Natural killer cell (primary cell): ENCODE measurements around the gene SERGEF. TPM values are rescaled to one million over a fixed set of nuclear protein-coding genes. Genes with fewer than 3 reads are reported as not detected.

Experiments used
- ATAC-seq, 3 donors: fragments of 150-1000 bp in 2 of 3; fragments of 200-7000 bp in 1 of 3; cut with Tn5 transposase; 1 replicate in 1 of 3; 2 replicates in 2 of 3; pipeline ENCODE4 v1.10.0; 2021; ENCODE audit warnings: mild to moderate bottlenecking in 2 of 3, moderate library complexity in 2 of 3
- DNase-seq, 2 donors: peaks; one replicate each; pipeline versions ENCODE4 v3.0.0 to v3.0.0-alpha.2; 2013 to 2021; ENCODE audit warnings: mixed read lengths in 1 of 2
- H3K27ac ChIP-seq: one replicate; pipeline ENCODE4 v1.5.1; 2013; ENCODE audit warnings: mild to moderate bottlenecking, low read length
- H3K27me3 ChIP-seq: one replicate; pipeline ENCODE4 v1.6.1; 2013; ENCODE audit warnings: low read length; ENCODE audit not compliant: control insufficient read depth, insufficient read depth
- H3K36me3 ChIP-seq: one replicate; pipeline ENCODE4 v1.6.1; 2013; ENCODE audit warnings: low read length; ENCODE audit not compliant: control insufficient read depth, insufficient read depth
- H3K4me1 ChIP-seq: one replicate; pipeline ENCODE4 v1.6.1; 2013; ENCODE audit warnings: low read length; ENCODE audit not compliant: control insufficient read depth, insufficient read depth
- H3K4me3 ChIP-seq: one replicate; pipeline ENCODE4 v1.5.1; 2013; ENCODE audit warnings: low read length
- H3K9me3 ChIP-seq: one replicate; pipeline ENCODE4 v1.6.1; 2013; ENCODE audit warnings: low read length; ENCODE audit not compliant: control insufficient read depth, insufficient read depth
- H3K27ac Mint-ChIP-seq, 2 donors: one replicate each; pipeline ENCODE4 v1.8.0; 2022; ENCODE audit warnings: mild to moderate bottlenecking in 2 of 2, mixed read lengths in 2 of 2, moderate library complexity in 1 of 2
- H3K27me3 Mint-ChIP-seq, 2 donors: one replicate each; pipeline ENCODE4 v1.8.0; 2022; ENCODE audit warnings: low read depth in 2 of 2, mixed read lengths in 2 of 2
- H3K36me3 Mint-ChIP-seq: one replicate; pipeline ENCODE4 v1.8.0; 2022; ENCODE audit warnings: mixed read lengths
- H3K4me1 Mint-ChIP-seq, 2 donors: one replicate each; pipeline ENCODE4 v1.8.0; 2022; ENCODE audit warnings: mixed read lengths in 2 of 2
- H3K4me3 Mint-ChIP-seq: one replicate; pipeline ENCODE4 v1.8.0; 2022; ENCODE audit warnings: mild to moderate bottlenecking, moderate library complexity, mixed read lengths
- H3K9me3 Mint-ChIP-seq, 2 donors: one replicate each; pipeline ENCODE4 v1.8.0; 2022; ENCODE audit warnings: mixed read lengths in 2 of 2
- WGBS: methylation state at CpG from one replicate; pipeline ENCODE4 v1.1.7; 2013; ENCODE audit warnings: missing lambda C conversion rate; ENCODE audit not compliant: insufficient coverage; 5-methylcytosine and 5-hydroxymethylcytosine counted together
- intact Hi-C: fragments of 100-400 bp; cut with micrococcal nuclease; formaldehyde crosslinking; loops from one replicate; pipeline ENCODE4 v1.14.2; 2022
- total RNA-seq, 4 donors: library from RNA; stranded (reverse); fragments of 120-200 nt in 1 of 4; gene quantifications; one replicate each; pipeline versions ENCODE4 v1.2.3 to v1.2.4, GENCODE V29; 2013 to 2022
- TF ChIP-seq, protein P1 (sequence below): fragments of 200-600 bp; IDR thresholded peaks from one replicate; pipeline ENCODE4 v1.8.0; 2022; ENCODE audit warnings: antibody characterized with exemption

SERGEF gene
- total RNA-seq, 3 donors from 2014 or later (not counting 1 experiment from before 2014, with no cell fraction given), result 67.5 to 78.6 (median 69.4) TPM

- no peaks in the 10 kb centered on the region for H3K4me1 ChIP-seq
- TF ChIP-seq, protein P1, sequence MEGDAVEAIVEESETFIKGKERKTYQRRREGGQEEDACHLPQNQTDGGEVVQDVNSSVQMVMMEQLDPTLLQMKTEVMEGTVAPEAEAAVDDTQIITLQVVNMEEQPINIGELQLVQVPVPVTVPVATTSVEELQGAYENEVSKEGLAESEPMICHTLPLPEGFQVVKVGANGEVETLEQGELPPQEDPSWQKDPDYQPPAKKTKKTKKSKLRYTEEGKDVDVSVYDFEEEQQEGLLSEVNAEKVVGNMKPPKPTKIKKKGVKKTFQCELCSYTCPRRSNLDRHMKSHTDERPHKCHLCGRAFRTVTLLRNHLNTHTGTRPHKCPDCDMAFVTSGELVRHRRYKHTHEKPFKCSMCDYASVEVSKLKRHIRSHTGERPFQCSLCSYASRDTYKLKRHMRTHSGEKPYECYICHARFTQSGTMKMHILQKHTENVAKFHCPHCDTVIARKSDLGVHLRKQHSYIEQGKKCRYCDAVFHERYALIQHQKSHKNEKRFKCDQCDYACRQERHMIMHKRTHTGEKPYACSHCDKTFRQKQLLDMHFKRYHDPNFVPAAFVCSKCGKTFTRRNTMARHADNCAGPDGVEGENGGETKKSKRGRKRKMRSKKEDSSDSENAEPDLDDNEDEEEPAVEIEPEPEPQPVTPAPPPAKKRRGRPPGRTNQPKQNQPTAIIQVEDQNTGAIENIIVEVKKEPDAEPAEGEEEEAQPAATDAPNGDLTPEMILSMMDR, result no peak
- Mint-ChIP-seq H3K27me3 (no peaks in the 10 kb centered on the region), H3K36me3 (no peaks in the 10 kb centered on the region), H3K4me1 (peaks cover 0 to 5% of the 10 kb centered on the region in 2 donors), H3K4me3 (no peak overlapping the region), H3K27ac (no peak overlapping the region), H3K9me3 (no peaks in the 10 kb centered on the region)
- H3K9me3 ChIP-seq, result no peaks in the 10 kb centered on the region
- ATAC-seq, result no peak
- 100% methylated on average over 4 of the region's 5 CpGs for WGBS
- no peak for DNase-seq
- no peaks in the 10 kb centered on the region for H3K36me3 ChIP-seq
- no peak overlapping the region for H3K4me3 ChIP-seq
- intact Hi-C loops, result no loop called here
- H3K27me3 ChIP-seq, result no peaks in the 10 kb centered on the region
- no peak overlapping the region for H3K27ac ChIP-seq
Measured at GRCh38 chr11:17788084-17788483, 224.8 kb downstream of the SERGEF start.

GRCh38 chr11:17786824-17787525 is 225.9 kb downstream of the SERGEF start:
- H3K27ac Mint-ChIP-seq, result no peak overlapping the region
- TF ChIP-seq, protein P1, result no peak
- WGBS, result 96% methylated on average over 14 of the region's 14 CpGs
- Histone ChIP-seq H3K4me3 (no peak overlapping the region), H3K4me1 (no peaks in the 10 kb centered on the region), H3K36me3 (no peaks in the 10 kb centered on the region), H3K27me3 (no peaks in the 10 kb centered on the region), H3K27ac (no peak overlapping the region), H3K9me3 (no peaks in the 10 kb centered on the region)
- H3K4me3 Mint-ChIP-seq, result no peak overlapping the region
- peaks cover 0 to 5% of the 10 kb centered on the region in 2 donors for H3K4me1 Mint-ChIP-seq
- intact Hi-C loops, result no loop called here
- H3K27me3 Mint-ChIP-seq, result no peaks in the 10 kb centered on the region
- ATAC-seq (no peak), DNase-seq (no peak)
- no peaks in the 10 kb centered on the region for H3K36me3 Mint-ChIP-seq
- no peaks in the 10 kb centered on the region for H3K9me3 Mint-ChIP-seq

- intact Hi-C loops, result no loop called here
- no peak overlapping the region for H3K27ac Mint-ChIP-seq
- Histone ChIP-seq H3K9me3 (no peaks in the 10 kb centered on the region), H3K4me1 (no peaks in the 10 kb centered on the region), H3K4me3 (no peak overlapping the region), H3K36me3 (no peaks in the 10 kb centered on the region), H3K27ac (no peak overlapping the region), H3K27me3 (no peaks in the 10 kb centered on the region)
- DNase-seq (no peak), ATAC-seq (no peak)
- no peaks in the 10 kb centered on the region for H3K9me3 Mint-ChIP-seq
- TF ChIP-seq, protein P1, result no peak
- 94% methylated on average over 4 of the region's 4 CpGs for WGBS
- no peak overlapping the region for H3K4me3 Mint-ChIP-seq
- H3K27me3 Mint-ChIP-seq, result no peaks in the 10 kb centered on the region
- no peaks in the 10 kb centered on the region for H3K36me3 Mint-ChIP-seq
- H3K4me1 Mint-ChIP-seq, result peaks cover 0 to 4% of the 10 kb centered on the region in 2 donors
Measured at GRCh38 chr11:17783878-17784277, 229.0 kb downstream of the SERGEF start.
